ENCODE measurements around the gene PAIP1. TPM values are rescaled to one million over a fixed set of nuclear protein-coding genes. Genes with fewer than 3 reads are reported as not detected.

The PAIP1 gene
- total RNA-seq, 1 experiment from 2014 or later: 118 TPM

GRCh38 chr5:43570450-43571158 lies 13.7 kb upstream of the PAIP1 start:
- intact Hi-C loops (cut with micrococcal nuclease; ENCODE audit: unreplicated experiment): no loop called here
- Histone ChIP-seq H3K4me3 (ENCODE audit: low read depth, low read length, poor library complexity, severe bottlenecking) (no peak overlapping the region), H3K27me3 (replicated peaks; ENCODE audit: insufficient read depth, low read depth, low read length, poor library complexity) (no peaks in the 10 kb centered on the region), H3K36me3 (ENCODE audit: insufficient read depth, low read length, poor library complexity, severe bottlenecking) (no peaks in the 10 kb centered on the region), H3K27ac (ENCODE audit: low read depth, low read length, poor library complexity, severe bottlenecking) (no peak overlapping the region), H3K4me1 (ENCODE audit: insufficient read depth, low read length, poor library complexity, severe bottlenecking) (no peaks in the 10 kb centered on the region), H3K9me3 (ENCODE audit: low read depth, low read length, poor library complexity, severe bottlenecking) (no peaks in the 10 kb centered on the region)
- ChIA-PET CTCF (no interaction called here), POLR2A (ENCODE audit: low non-redundant PET) (no interaction called here)
- no peak for TF ChIP-seq CTCF (conservative IDR thresholded peaks at IDR 0.05; ENCODE audit: low read depth, low read length)
- no peak for TF ChIP-seq EZH2 (IDR thresholded peaks at IDR 0.05; ENCODE audit: borderline replicate concordance, low read depth, low read length, poor library complexity, severe bottlenecking)
- BruUV-seq (replicated peaks): no TSS peak
- no peak for DNase-seq (ENCODE audit: low spot score)

DNA sequence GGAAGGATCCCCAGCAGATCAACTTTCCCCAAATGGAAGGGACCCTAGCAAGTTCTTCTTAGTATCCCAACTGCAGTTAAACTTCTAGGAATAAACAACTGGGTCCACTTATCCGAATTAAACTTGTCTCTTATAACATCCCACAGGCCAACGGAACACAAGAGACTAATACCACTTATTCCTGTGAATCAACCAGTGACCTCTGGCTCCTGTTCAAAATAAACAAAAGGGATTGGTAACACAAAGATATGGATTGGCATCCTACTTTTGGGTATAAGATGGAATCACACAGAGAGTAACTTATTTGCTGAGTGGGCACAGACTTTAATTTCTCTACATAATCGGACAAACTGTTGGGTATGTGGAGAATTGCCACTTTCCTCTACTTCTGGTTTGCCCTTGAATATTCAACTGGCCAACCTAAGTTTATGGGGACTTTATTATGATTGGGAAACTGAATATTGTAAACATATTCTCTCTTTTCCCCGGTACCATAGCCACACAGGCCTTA lies 12.4 kb upstream of the PAIP1 start:
- DNase-seq (ENCODE audit: low spot score): no peak
- Histone ChIP-seq H3K9me3 (ENCODE audit: low read depth, low read length, poor library complexity, severe bottlenecking) (no peaks in the 10 kb centered on the region), H3K4me3 (ENCODE audit: low read depth, low read length, poor library complexity, severe bottlenecking) (no peak overlapping the region), H3K27me3 (replicated peaks; ENCODE audit: insufficient read depth, low read depth, low read length, poor library complexity) (no peaks in the 10 kb centered on the region), H3K27ac (ENCODE audit: low read depth, low read length, poor library complexity, severe bottlenecking) (no peak overlapping the region), H3K36me3 (ENCODE audit: insufficient read depth, low read length, poor library complexity, severe bottlenecking) (no peaks in the 10 kb centered on the region), H3K4me1 (ENCODE audit: insufficient read depth, low read length, poor library complexity, severe bottlenecking) (no peaks in the 10 kb centered on the region)
- TF ChIP-seq EZH2 (IDR thresholded peaks at IDR 0.05; ENCODE audit: borderline replicate concordance, low read depth, low read length, poor library complexity, severe bottlenecking) (no peak), CTCF (conservative IDR thresholded peaks at IDR 0.05; ENCODE audit: low read depth, low read length) (no peak)
- POLR2A ChIA-PET (ENCODE audit: low non-redundant PET): interaction anchor here (0.6 kb wide), 1 partner anchor 176 kb away, joined by 4 read pairs; no protein-coding TSS in a partner anchor
- BruUV-seq (replicated peaks): no TSS peak
- CTCF ChIA-PET: no interaction called here
- intact Hi-C loops (cut with micrococcal nuclease; ENCODE audit: unreplicated experiment): no loop called here

GRCh38 chr5:43567967-43568366 lies 11.1 kb upstream of the PAIP1 start:
- no peak for TF ChIP-seq CTCF (conservative IDR thresholded peaks at IDR 0.05; ENCODE audit: low read depth, low read length)
- TF ChIP-seq EZH2 (IDR thresholded peaks at IDR 0.05; ENCODE audit: borderline replicate concordance, low read depth, low read length, poor library complexity, severe bottlenecking): no peak
- H3K9me3 ChIP-seq (ENCODE audit: low read depth, low read length, poor library complexity, severe bottlenecking): no peaks in the 10 kb centered on the region
- ChIA-PET CTCF (no interaction called here), POLR2A (ENCODE audit: low non-redundant PET) (no interaction called here)
- H3K4me3 ChIP-seq (ENCODE audit: low read depth, low read length, poor library complexity, severe bottlenecking): no peak overlapping the region
- intact Hi-C loops (cut with micrococcal nuclease; ENCODE audit: unreplicated experiment): no loop called here
- no peak for DNase-seq (ENCODE audit: low spot score)
- no peaks in the 10 kb centered on the region for H3K27me3 ChIP-seq (replicated peaks; ENCODE audit: insufficient read depth, low read depth, low read length, poor library complexity)
- no TSS peak for BruUV-seq (replicated peaks)
- H3K27ac ChIP-seq (ENCODE audit: low read depth, low read length, poor library complexity, severe bottlenecking): no peak overlapping the region
- H3K36me3 ChIP-seq (ENCODE audit: insufficient read depth, low read length, poor library complexity, severe bottlenecking): no peaks in the 10 kb centered on the region
- H3K4me1 ChIP-seq (ENCODE audit: insufficient read depth, low read length, poor library complexity, severe bottlenecking): no peaks in the 10 kb centered on the region
